A549 (cell line): ENCODE results near the gene UQCR11.

Experiments
- FOSL2 ChIP-seq, 2 experiments: fragments of 450-650 bp in 1 of 2; fragments of >200 bp in 1 of 2; sonication (Bioruptor Twin) in 1 of 2; formaldehyde crosslinking; IDR thresholded peaks; 2 replicates each; pipeline versions ENCODE4 v1.5.0 to v1.6.1; 2016 to 2020; ENCODE audit warnings: mild to moderate bottlenecking in 1 of 2, moderate library complexity in 1 of 2
- HOXA7 ChIP-seq: fragments of 250-450 bp; sonication (Bioruptor Pico); IDR thresholded peaks from 2 replicates; pipeline ENCODE4 v1.5.0; 2020; ENCODE audit warnings: mild to moderate bottlenecking, moderate library complexity
- MAFK ChIP-seq: fragments of 450-650 bp; IDR thresholded peaks from 2 replicates; pipeline ENCODE4 v1.6.1; 2014; ENCODE audit not compliant: partially characterized antibody
- MYC ChIP-seq: IDR thresholded peaks from 2 replicates; pipeline ENCODE4 v1.6.1; 2012; ENCODE audit warnings: mild to moderate bottlenecking, inconsistent platforms, low read length, improper control_type of control experiment, borderline replicate concordance
- SREBF2 ChIP-seq: fragments of 450-650 bp; IDR thresholded peaks from 2 replicates; pipeline ENCODE4 v1.6.1; 2014; ENCODE audit warnings: mild to moderate bottlenecking, moderate library complexity
- TP53 ChIP-seq: fragments of 250-450 bp; sonication (Bioruptor Pico); IDR thresholded peaks from 2 replicates; pipeline ENCODE4 v1.5.0; 2021; ENCODE audit warnings: mild to moderate bottlenecking, moderate library complexity
- ZC3H11A ChIP-seq: fragments of 450-650 bp; IDR thresholded peaks from 2 replicates; pipeline ENCODE4 v1.6.1; 2014; ENCODE audit warnings: antibody characterized with exemption, mild to moderate bottlenecking
- TF ChIP-seq, protein P1 (sequence below): fragments of >200 bp; sonication (Bioruptor Twin); formaldehyde crosslinking; IDR thresholded peaks from 3 replicates; pipeline ENCODE4 v1.5.1; 2016
- TF ChIP-seq, protein P2 (sequence below): fragments of 450-650 bp; IDR thresholded peaks from 2 replicates; pipeline ENCODE4 v1.6.1; 2014; ENCODE audit warnings: antibody characterized with exemption
- TF ChIP-seq, protein P3 (sequence below): IDR thresholded peaks from 2 replicates; pipeline ENCODE4 v1.6.1; 2012; ENCODE audit warnings: low read depth, borderline replicate concordance
- TF ChIP-seq, protein P4 (sequence below): fragments of >200 bp; sonication (Bioruptor Twin); formaldehyde crosslinking; IDR thresholded peaks from 2 replicates; pipeline ENCODE4 v1.6.1; 2016

DNA sequence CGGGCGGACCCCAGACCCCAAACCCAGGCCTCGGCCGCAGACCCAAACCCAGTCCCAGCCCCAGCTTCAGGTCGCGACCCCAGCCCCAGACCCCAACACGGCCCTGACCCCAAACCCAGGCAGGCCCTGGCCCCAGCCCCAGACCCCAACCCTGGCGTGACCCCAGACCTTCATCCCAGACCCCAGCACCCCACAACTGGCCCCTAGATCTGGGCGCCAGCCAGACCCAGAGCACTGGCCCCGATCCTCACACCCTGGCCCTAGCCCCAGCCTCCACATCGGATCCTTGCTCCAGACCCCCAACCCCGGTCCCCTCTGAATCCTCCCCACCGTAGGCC lies 20.1 kb downstream of the UQCR11 start:
- no peak for TF ChIP-seq ZC3H11A
- no peak for TF ChIP-seq SREBF2
- no peak for TF ChIP-seq HOXA7 (CRISPR knock-in tag)
- TF ChIP-seq, protein P1, sequence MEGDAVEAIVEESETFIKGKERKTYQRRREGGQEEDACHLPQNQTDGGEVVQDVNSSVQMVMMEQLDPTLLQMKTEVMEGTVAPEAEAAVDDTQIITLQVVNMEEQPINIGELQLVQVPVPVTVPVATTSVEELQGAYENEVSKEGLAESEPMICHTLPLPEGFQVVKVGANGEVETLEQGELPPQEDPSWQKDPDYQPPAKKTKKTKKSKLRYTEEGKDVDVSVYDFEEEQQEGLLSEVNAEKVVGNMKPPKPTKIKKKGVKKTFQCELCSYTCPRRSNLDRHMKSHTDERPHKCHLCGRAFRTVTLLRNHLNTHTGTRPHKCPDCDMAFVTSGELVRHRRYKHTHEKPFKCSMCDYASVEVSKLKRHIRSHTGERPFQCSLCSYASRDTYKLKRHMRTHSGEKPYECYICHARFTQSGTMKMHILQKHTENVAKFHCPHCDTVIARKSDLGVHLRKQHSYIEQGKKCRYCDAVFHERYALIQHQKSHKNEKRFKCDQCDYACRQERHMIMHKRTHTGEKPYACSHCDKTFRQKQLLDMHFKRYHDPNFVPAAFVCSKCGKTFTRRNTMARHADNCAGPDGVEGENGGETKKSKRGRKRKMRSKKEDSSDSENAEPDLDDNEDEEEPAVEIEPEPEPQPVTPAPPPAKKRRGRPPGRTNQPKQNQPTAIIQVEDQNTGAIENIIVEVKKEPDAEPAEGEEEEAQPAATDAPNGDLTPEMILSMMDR, result no peak
- no peak for TF ChIP-seq FOSL2 (IDR thresholded peaks at IDR 0.05)
- no peak for TF ChIP-seq FOSL2 (CRISPR knock-in tag; IDR thresholded peaks at IDR 0.05)
- TF ChIP-seq, protein P2, sequence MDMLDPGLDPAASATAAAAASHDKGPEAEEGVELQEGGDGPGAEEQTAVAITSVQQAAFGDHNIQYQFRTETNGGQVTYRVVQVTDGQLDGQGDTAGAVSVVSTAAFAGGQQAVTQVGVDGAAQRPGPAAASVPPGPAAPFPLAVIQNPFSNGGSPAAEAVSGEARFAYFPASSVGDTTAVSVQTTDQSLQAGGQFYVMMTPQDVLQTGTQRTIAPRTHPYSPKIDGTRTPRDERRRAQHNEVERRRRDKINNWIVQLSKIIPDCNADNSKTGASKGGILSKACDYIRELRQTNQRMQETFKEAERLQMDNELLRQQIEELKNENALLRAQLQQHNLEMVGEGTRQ, result no peak
- TF ChIP-seq, protein P3, sequence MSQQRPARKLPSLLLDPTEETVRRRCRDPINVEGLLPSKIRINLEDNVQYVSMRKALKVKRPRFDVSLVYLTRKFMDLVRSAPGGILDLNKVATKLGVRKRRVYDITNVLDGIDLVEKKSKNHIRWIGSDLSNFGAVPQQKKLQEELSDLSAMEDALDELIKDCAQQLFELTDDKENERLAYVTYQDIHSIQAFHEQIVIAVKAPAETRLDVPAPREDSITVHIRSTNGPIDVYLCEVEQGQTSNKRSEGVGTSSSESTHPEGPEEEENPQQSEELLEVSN, result no peak
- no peak for TF ChIP-seq MAFK
- no peak for TF ChIP-seq MYC
- TF ChIP-seq TP53 (CRISPR knock-in tag), result no peak
- TF ChIP-seq, protein P4, sequence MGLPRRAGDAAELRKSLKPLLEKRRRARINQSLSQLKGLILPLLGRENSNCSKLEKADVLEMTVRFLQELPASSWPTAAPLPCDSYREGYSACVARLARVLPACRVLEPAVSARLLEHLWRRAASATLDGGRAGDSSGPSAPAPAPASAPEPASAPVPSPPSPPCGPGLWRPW, result no peak
